IMR-90 (cell line): Measurements from ENCODE around the gene HMX3. TPM values are rescaled to one million over a fixed set of nuclear protein-coding genes. Genes with fewer than 3 reads are reported as not detected.

Experiments
- ATAC-seq: fragments of 200-7000 bp; cut with Tn5 transposase; 2 replicates; pipeline ENCODE4 v1.9.1; 2020; ENCODE audit warnings: low read depth, mild to moderate bottlenecking, moderate library complexity
- BruUV-seq: library from RNA; stranded (reverse); fragments of 400-500 nt; replicated peaks from 2 replicates; lab custom pipeline; 2021; lab: Mats Ljungman, UMichigan
- CTCF ChIA-PET: fragments of 300-600 bp; formaldehyde crosslinking; extraction: SDS; loops from one replicate; lab custom pipeline; 2021; ENCODE audit warnings: antibody characterized with exemption; lab: Yijun Ruan, JAX
- POLR2A ChIA-PET: fragments of 300-600 bp; sonication (Branson Sonifier 250); formaldehyde crosslinking; loops from one replicate; lab custom pipeline; 2022; ENCODE audit warnings: antibody characterized with exemption; ENCODE audit not compliant: unreplicated experiment; lab: Charles Lee
- DNase-seq: peaks from one replicate; pipeline ENCODE4 v3.0.0; 2013
- H2AFZ ChIP-seq: replicated peaks from 2 replicates; pipeline ENCODE3; 2013; ENCODE audit warnings: low read length, mild to moderate bottlenecking; ENCODE audit not compliant: poor library complexity
- H2AK5ac ChIP-seq: 2 replicates; pipeline ENCODE4 v1.6.1; 2013; ENCODE audit warnings: low read depth, low read length, inconsistent platforms
- H2AK9ac ChIP-seq: replicated peaks from 2 replicates; pipeline ENCODE3; 2013; ENCODE audit warnings: mild to moderate bottlenecking, low read depth, low read length, moderate library complexity; ENCODE audit not compliant: poor library complexity
- H2BK120ac ChIP-seq: 2 replicates; pipeline ENCODE4 v1.6.1; 2013; ENCODE audit warnings: low read depth, low read length, inconsistent platforms
- H2BK15ac ChIP-seq: 3 replicates; pipeline ENCODE4 v1.6.1; 2013; ENCODE audit warnings: low read depth, low read length, inconsistent platforms
- H2BK20ac ChIP-seq: 2 replicates; pipeline ENCODE4 v1.6.1; 2013; ENCODE audit warnings: low read depth, mild to moderate bottlenecking, inconsistent platforms, low read length, moderate library complexity
- H2BK5ac ChIP-seq: 2 replicates; pipeline ENCODE4 v1.6.1; 2013; ENCODE audit warnings: mild to moderate bottlenecking, low read depth, low read length, inconsistent platforms; ENCODE audit not compliant: poor library complexity, severe bottlenecking
- H3K14ac ChIP-seq: replicated peaks from 2 replicates; pipeline ENCODE4 v1.6.1; 2013; ENCODE audit warnings: low read depth, low read length, inconsistent platforms
- H3K18ac ChIP-seq: 2 replicates; pipeline ENCODE4 v1.6.1; 2013; ENCODE audit warnings: low read depth, low read length, control low read depth
- H3K23ac ChIP-seq: 2 replicates; pipeline ENCODE4 v1.6.1; 2013; ENCODE audit warnings: low read depth, low read length, inconsistent platforms
- H3K27ac ChIP-seq: 2 replicates; pipeline ENCODE4 v1.5.1; 2013; ENCODE audit warnings: mild to moderate bottlenecking, control low read depth, low read length; ENCODE audit not compliant: insufficient read depth
- H3K27me3 ChIP-seq: 2 replicates; pipeline ENCODE4 v1.6.1; 2013; ENCODE audit warnings: low read length; ENCODE audit not compliant: control insufficient read depth, insufficient read depth
- H3K36me3 ChIP-seq: 2 replicates; pipeline ENCODE4 v1.6.1; 2013; ENCODE audit warnings: low read length, mixed read lengths; ENCODE audit not compliant: control insufficient read depth, insufficient read depth
- H3K4ac ChIP-seq: 2 replicates; pipeline ENCODE4 v1.6.1; 2013; ENCODE audit warnings: low read depth, low read length, inconsistent platforms
- H3K4me1 ChIP-seq: 2 replicates; pipeline ENCODE4 v1.6.1; 2013; ENCODE audit warnings: low read length, mixed read lengths; ENCODE audit not compliant: control insufficient read depth, insufficient read depth
- H3K4me2 ChIP-seq: 2 replicates; pipeline ENCODE4 v1.6.1; 2013; ENCODE audit warnings: low read depth, mild to moderate bottlenecking, control low read depth, low read length, moderate library complexity
- H3K4me3 ChIP-seq: 2 replicates; pipeline ENCODE4 v1.5.1; 2013; ENCODE audit warnings: low read depth, mild to moderate bottlenecking, control low read depth, low read length, moderate library complexity; ENCODE audit not compliant: insufficient read depth
- H3K56ac ChIP-seq: 2 replicates; pipeline ENCODE4 v1.6.1; 2013; ENCODE audit warnings: low read length, inconsistent platforms; ENCODE audit not compliant: insufficient read depth; ENCODE audit errors: extremely low read depth
- H3K79me1 ChIP-seq, 2 experiments: 2 replicates each; pipeline ENCODE4 v1.6.1; 2013; ENCODE audit warnings: low read length in 2 of 2, inconsistent platforms in 1 of 2, low read depth in 1 of 2
- H3K9ac ChIP-seq: 2 replicates; pipeline ENCODE4 v1.6.1; 2013; ENCODE audit warnings: low read depth, low read length, control low read depth
- H3K9me1 ChIP-seq: 2 replicates; pipeline ENCODE4 v1.6.1; 2013; ENCODE audit warnings: low read length, inconsistent platforms; ENCODE audit not compliant: insufficient read depth
- H3K9me3 ChIP-seq: 2 replicates; pipeline ENCODE4 v1.6.1; 2013; ENCODE audit warnings: low read length; ENCODE audit not compliant: control insufficient read depth, insufficient read depth
- H4K20me1 ChIP-seq: 2 replicates; pipeline ENCODE4 v1.6.1; 2013; ENCODE audit warnings: low read length, inconsistent platforms; ENCODE audit not compliant: insufficient read depth
- H4K5ac ChIP-seq: 2 replicates; pipeline ENCODE4 v1.6.1; 2013; ENCODE audit warnings: mild to moderate bottlenecking, low read depth, low read length, control low read depth
- H4K8ac ChIP-seq, 2 experiments: 2 replicates each; pipeline ENCODE4 v1.6.1; 2013; ENCODE audit warnings: low read depth in 2 of 2, low read length in 2 of 2, control low read depth in 1 of 2, inconsistent platforms in 1 of 2
- H4K91ac ChIP-seq: 2 replicates; pipeline ENCODE4 v1.6.1; 2013; ENCODE audit warnings: low read depth, low read length, inconsistent platforms; ENCODE audit not compliant: insufficient read depth
- BHLHE40 ChIP-seq: fragments of 150-350 bp; IDR thresholded peaks from 2 replicates; pipeline ENCODE4 v1.6.1; 2016; ENCODE audit warnings: mild to moderate bottlenecking, low read depth, low read length
- CEBPB ChIP-seq: IDR thresholded peaks from 2 replicates; pipeline ENCODE4 v1.6.1; 2012; ENCODE audit warnings: low read depth, low read length, improper control_type of control experiment
- CTCF ChIP-seq: conservative IDR thresholded peaks from 2 replicates; pipeline ENCODE4 v1.5.1; 2012; ENCODE audit warnings: mild to moderate bottlenecking, low read depth, low read length, improper control_type of control experiment
- MAFK ChIP-seq: IDR thresholded peaks from 2 replicates; pipeline ENCODE4 v1.6.1; 2012; ENCODE audit warnings: low read depth, low read length, improper control_type of control experiment
- RAD21 ChIP-seq: IDR thresholded peaks from 2 replicates; pipeline ENCODE4 v1.6.1; 2012; ENCODE audit warnings: low read length, improper control_type of control experiment
- RCOR1 ChIP-seq: IDR thresholded peaks from 2 replicates; pipeline ENCODE4 v1.6.1; 2012; ENCODE audit warnings: mild to moderate bottlenecking, low read length, improper control_type of control experiment; ENCODE audit not compliant: insufficient replicate concordance
- RFX5 ChIP-seq: IDR thresholded peaks from 2 replicates; pipeline ENCODE4 v1.8.0; 2012; ENCODE audit warnings: low read depth, mild to moderate bottlenecking, low read length, moderate library complexity
- WGBS, 2 experiments: methylation state at CpG; one replicate each; pipeline versions ENCODE4 v1.1.5 to v1.1.7; 2013; ENCODE audit warnings: missing lambda C conversion rate in 2 of 2; ENCODE audit not compliant: insufficient read length in 1 of 2; ENCODE audit errors: extremely low coverage in 2 of 2; 5-methylcytosine and 5-hydroxymethylcytosine counted together
- dilution Hi-C: fragments of 300-500 bp; cut with HindIII; formaldehyde crosslinking; loops from one replicate; pipeline ENCODE4 v1.14.3; 2018; ENCODE audit warnings: low sequenced_read_pairs; ENCODE audit not compliant: unreplicated experiment
- in situ Hi-C: fragments of 300-500 bp; cut with MboI; formaldehyde crosslinking; loops from 3 replicates; pipeline ENCODE4 v1.14.3; 2019; ENCODE audit warnings: low sequenced_read_pairs, inconsistent platforms, mixed read lengths
- intact Hi-C: fragments of 100-400 bp; cut with micrococcal nuclease; formaldehyde crosslinking; loops from 2 replicates; pipeline ENCODE4 v1.10.0; 2022
- polyA plus RNA-seq, 3 experiments: library from polyadenylated mRNA; depleted of rRNA; stranded (reverse); fragments of >200 nt; gene quantifications; 2 replicates each; pipeline ENCODE4 v1.2.3, GENCODE V29; 2012; ENCODE audit warnings: low replicate concordance in 1 of 3
- total RNA-seq: library from RNA; depleted of rRNA; stranded (reverse); fragments of >200 nt; gene quantifications from 2 replicates; pipeline ENCODE4 v1.2.3, GENCODE V29; 2012

HMX3 gene
- total and polyA plus RNA-seq, 2 of the 4 experiments (the other 2 are of a cell fraction): not detected

DNA sequence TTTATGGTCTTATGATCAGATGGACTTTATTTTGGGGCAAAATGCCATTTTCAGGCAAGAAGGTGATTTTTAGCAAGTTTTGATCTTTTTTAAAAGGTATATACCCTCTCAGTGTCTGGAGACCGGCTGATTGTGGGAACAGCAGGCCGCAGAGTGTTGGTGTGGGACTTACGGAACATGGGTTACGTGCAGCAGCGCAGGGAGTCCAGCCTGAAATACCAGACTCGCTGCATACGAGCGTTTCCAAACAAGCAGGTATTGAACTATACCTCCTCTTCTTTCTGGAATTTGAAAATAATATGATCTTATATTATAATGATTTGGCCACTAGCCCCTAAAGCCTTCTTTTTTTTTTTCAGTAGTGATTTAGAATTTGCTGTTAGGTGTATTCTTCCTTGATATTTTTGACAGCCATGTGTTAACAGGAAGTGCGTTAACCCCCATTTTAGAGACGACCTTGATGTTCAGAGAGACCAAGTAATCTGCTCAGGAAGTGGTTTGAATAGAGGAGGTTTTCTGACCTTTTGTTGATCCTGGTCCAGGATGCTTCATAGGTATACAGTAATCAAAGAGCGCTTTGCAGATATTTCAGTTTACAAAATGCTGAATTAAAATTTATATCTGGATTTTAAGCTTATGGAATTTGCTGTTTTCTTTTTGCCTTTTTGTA is 24.7 kb downstream of the HMX3 start:
- no peaks in the 10 kb centered on the region for H3K9me3 ChIP-seq
- no peak overlapping the region for H2AK9ac ChIP-seq
- no peak overlapping the region for H4K5ac ChIP-seq
- ATAC-seq: no peak
- no peak overlapping the region for H3K23ac ChIP-seq
- WGBS, 2 experiments: 100% methylated on average over 2 of the region's 11 CpGs; no CpG with 5 or more reads in 1 of the 2 experiments
- H3K56ac ChIP-seq: no peak overlapping the region
- ChIA-PET POLR2A (no interaction called here), CTCF (no interaction called here)
- H4K91ac ChIP-seq: no peak overlapping the region
- no peak overlapping the region for H2AFZ ChIP-seq
- H2BK20ac ChIP-seq: no peak overlapping the region
- BruUV-seq: no TSS peak
- H3K9me1 ChIP-seq: no peaks in the 10 kb centered on the region
- no peak overlapping the region for H2AK5ac ChIP-seq
- in situ Hi-C loops (loop anchor here (25.0 kb wide), 2 partner anchors 298 to 1023 kb away; no protein-coding TSS in a partner anchor), dilution Hi-C loops (no loop called here), intact Hi-C loops (no loop called here)
- peaks cover 16% of the 10 kb centered on the region for H3K36me3 ChIP-seq
- no peaks in the 10 kb centered on the region; the same call in 1 of the 2 replicates for H3K4me1 ChIP-seq
- no peak overlapping the region for H3K4me2 ChIP-seq
- no peak overlapping the region for H4K8ac ChIP-seq
- no peak for TF ChIP-seq RAD21
- TF ChIP-seq MAFK: no peak
- no peak for TF ChIP-seq CEBPB
- TF ChIP-seq RFX5: no peak
- TF ChIP-seq BHLHE40: no peak
- TF ChIP-seq RCOR1: no peak
- TF ChIP-seq CTCF: no peak
- no peaks in the 10 kb centered on the region for H3K27me3 ChIP-seq
- no peak overlapping the region for H2BK15ac ChIP-seq
- no peak overlapping the region for H2BK5ac ChIP-seq
- no peak overlapping the region for H3K4ac ChIP-seq
- H3K27ac ChIP-seq: no peak overlapping the region
- no peak overlapping the region for H2BK120ac ChIP-seq
- no peak overlapping the region for H3K9ac ChIP-seq
- H3K18ac ChIP-seq: no peak overlapping the region
- H3K79me1 ChIP-seq: peaks cover 21 to 34% of the 10 kb centered on the region in 2 experiments
- H3K14ac ChIP-seq: no peak overlapping the region
- H3K4me3 ChIP-seq: no peak overlapping the region
- no peak for DNase-seq
- H4K20me1 ChIP-seq: peaks cover 22% of the 10 kb centered on the region
